OCI-LY1 (cell line): ENCODE results near the gene RND3.

ENCODE experiments used
- H2AFZ ChIP-seq: fragments of 200-600 bp; sonication (generic), shearing (Covaris generic); 2 replicates; pipeline ENCODE4 v1.6.0; 2014; ENCODE audit warnings: antibody characterized with exemption, mild to moderate bottlenecking, low read length
- H3F3A ChIP-seq: fragments of 200-600 bp; sonication (generic), shearing (Covaris generic); 2 replicates; pipeline ENCODE4 v1.6.0; 2014; ENCODE audit warnings: mild to moderate bottlenecking, antibody characterized with exemption, low read length, moderate library complexity; ENCODE audit not compliant: insufficient read depth
- H3K27ac ChIP-seq: fragments of 200-600 bp; sonication (generic); 2 replicates; pipeline ENCODE4 v1.5.1; 2014; ENCODE audit warnings: low read length, mixed run types, mild to moderate bottlenecking, low read depth; ENCODE audit not compliant: poor library complexity, severe bottlenecking
- H3K27me3 ChIP-seq: fragments of 200-600 bp; sonication (generic); 2 replicates; pipeline ENCODE4 v1.6.0; 2014; ENCODE audit warnings: antibody characterized with exemption, mild to moderate bottlenecking, low read length, moderate library complexity; ENCODE audit not compliant: insufficient read depth
- H3K36me3 ChIP-seq: fragments of 200-600 bp; sonication (generic); 2 replicates; pipeline ENCODE4 v1.6.1; 2014; ENCODE audit warnings: mild to moderate bottlenecking, antibody characterized with exemption, low read length, moderate library complexity, mixed read lengths; ENCODE audit not compliant: insufficient read depth
- H3K4me1 ChIP-seq: fragments of 200-600 bp; sonication (generic); 2 replicates; pipeline ENCODE4 v1.5.1; 2014; ENCODE audit warnings: mild to moderate bottlenecking, low read length, moderate library complexity; ENCODE audit not compliant: insufficient read depth, severe bottlenecking
- H3K4me2 ChIP-seq: fragments of 200-600 bp; sonication (generic), shearing (Covaris generic); 2 replicates; pipeline ENCODE4 v1.6.1; 2014; ENCODE audit warnings: low read length
- H3K4me3 ChIP-seq: fragments of 200-600 bp; sonication (generic); 2 replicates; pipeline ENCODE4 v1.5.1; 2014; ENCODE audit warnings: low read length, low read depth, mild to moderate bottlenecking, mixed read lengths; ENCODE audit not compliant: poor library complexity, severe bottlenecking
- H3K79me2 ChIP-seq: fragments of 200-600 bp; shearing (Covaris generic); 2 replicates; pipeline ENCODE4 v1.6.1; 2016; ENCODE audit warnings: mixed run types, low read length, mixed read lengths; ENCODE audit not compliant: insufficient read depth
- H3K9ac ChIP-seq: fragments of 200-600 bp; sonication (generic), shearing (Covaris generic); 2 replicates; pipeline ENCODE4 v1.6.1; 2014; ENCODE audit warnings: mild to moderate bottlenecking, low read length, mixed read lengths
- H3K9me2 ChIP-seq: fragments of 200-600 bp; sonication (generic), shearing (Covaris generic); 2 replicates; pipeline ENCODE4 v1.6.1; 2014; ENCODE audit warnings: low read depth, mild to moderate bottlenecking, low read length, mixed read lengths
- H3K9me3 ChIP-seq: fragments of 200-600 bp; shearing (Covaris generic); 2 replicates; pipeline ENCODE4 v1.6.1; 2014; ENCODE audit warnings: low read length, mixed read lengths
- H4K20me1 ChIP-seq: fragments of 200-600 bp; sonication (generic), shearing (Covaris generic); 2 replicates; pipeline ENCODE4 v1.6.0; 2016; ENCODE audit warnings: mild to moderate bottlenecking, low read length; ENCODE audit not compliant: insufficient read depth
- EZH2 ChIP-seq: fragments of 200-600 bp; sonication (generic), shearing (Covaris generic); IDR thresholded peaks from 2 replicates; pipeline ENCODE4 v1.8.0; 2017; ENCODE audit warnings: borderline replicate concordance, mixed run types, mild to moderate bottlenecking, antibody characterized with exemption, low read length, moderate library complexity, mixed read lengths
- TF ChIP-seq, protein P1 (sequence below): fragments of 200-600 bp; sonication (generic), shearing (Covaris generic); IDR thresholded peaks from 2 replicates; pipeline ENCODE4 v1.5.1; 2017; ENCODE audit warnings: mild to moderate bottlenecking, antibody characterized with exemption, low read length, moderate library complexity, mixed read lengths

RND3 gene

GRCh38 chr2:150462770-150463169 is 24.7 kb downstream of the RND3 start:
- TF ChIP-seq EZH2 = no peak
- TF ChIP-seq, protein P1, sequence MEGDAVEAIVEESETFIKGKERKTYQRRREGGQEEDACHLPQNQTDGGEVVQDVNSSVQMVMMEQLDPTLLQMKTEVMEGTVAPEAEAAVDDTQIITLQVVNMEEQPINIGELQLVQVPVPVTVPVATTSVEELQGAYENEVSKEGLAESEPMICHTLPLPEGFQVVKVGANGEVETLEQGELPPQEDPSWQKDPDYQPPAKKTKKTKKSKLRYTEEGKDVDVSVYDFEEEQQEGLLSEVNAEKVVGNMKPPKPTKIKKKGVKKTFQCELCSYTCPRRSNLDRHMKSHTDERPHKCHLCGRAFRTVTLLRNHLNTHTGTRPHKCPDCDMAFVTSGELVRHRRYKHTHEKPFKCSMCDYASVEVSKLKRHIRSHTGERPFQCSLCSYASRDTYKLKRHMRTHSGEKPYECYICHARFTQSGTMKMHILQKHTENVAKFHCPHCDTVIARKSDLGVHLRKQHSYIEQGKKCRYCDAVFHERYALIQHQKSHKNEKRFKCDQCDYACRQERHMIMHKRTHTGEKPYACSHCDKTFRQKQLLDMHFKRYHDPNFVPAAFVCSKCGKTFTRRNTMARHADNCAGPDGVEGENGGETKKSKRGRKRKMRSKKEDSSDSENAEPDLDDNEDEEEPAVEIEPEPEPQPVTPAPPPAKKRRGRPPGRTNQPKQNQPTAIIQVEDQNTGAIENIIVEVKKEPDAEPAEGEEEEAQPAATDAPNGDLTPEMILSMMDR = no peak
- no peak overlapping the region for H3K4me3 ChIP-seq
- H3K9ac ChIP-seq = no peak overlapping the region
- no peaks in the 10 kb centered on the region for H3K36me3 ChIP-seq
- H3K9me2 ChIP-seq = no peaks in the 10 kb centered on the region
- H3K79me2 ChIP-seq = no peaks in the 10 kb centered on the region
- H4K20me1 ChIP-seq = no peaks in the 10 kb centered on the region
- no peak overlapping the region for H3K27ac ChIP-seq
- H2AFZ ChIP-seq = no peak overlapping the region
- H3K27me3 ChIP-seq = no peaks in the 10 kb centered on the region
- H3F3A ChIP-seq = no peaks in the 10 kb centered on the region
- no peaks in the 10 kb centered on the region for H3K4me1 ChIP-seq
- no peaks in the 10 kb centered on the region for H3K9me3 ChIP-seq
- H3K4me2 ChIP-seq = no peak overlapping the region

DNA sequence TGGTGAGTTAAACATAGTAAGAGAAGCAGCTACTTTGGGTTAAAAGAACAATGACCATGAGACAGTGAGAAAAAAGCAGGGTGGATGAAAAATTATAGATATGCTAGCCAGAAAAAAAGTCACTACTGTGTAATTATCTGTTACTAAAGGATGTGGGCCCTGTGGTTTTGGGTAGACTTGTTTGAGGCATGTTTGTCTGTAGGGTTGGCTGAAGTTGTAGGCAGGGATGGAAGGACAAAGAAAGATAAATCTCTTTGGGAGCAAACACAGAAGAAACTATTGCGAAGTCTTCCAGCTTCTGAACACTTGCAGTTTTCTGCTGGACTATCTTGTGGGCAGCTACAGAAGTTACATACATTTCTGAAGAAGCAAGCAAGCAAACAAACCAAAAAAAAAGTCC is 28.2 kb downstream of the RND3 start:
- TF ChIP-seq EZH2 = no peak
- TF ChIP-seq, protein P1 = no peak
- Histone ChIP-seq H3K4me3 (no peak overlapping the region), H4K20me1 (no peaks in the 10 kb centered on the region), H3F3A (no peaks in the 10 kb centered on the region), H3K9me3 (no peaks in the 10 kb centered on the region), H3K27me3 (no peaks in the 10 kb centered on the region), H3K79me2 (no peaks in the 10 kb centered on the region), H2AFZ (no peak overlapping the region), H3K27ac (no peak overlapping the region), H3K9me2 (no peaks in the 10 kb centered on the region), H3K4me1 (no peaks in the 10 kb centered on the region), H3K4me2 (no peak overlapping the region), H3K36me3 (no peaks in the 10 kb centered on the region), H3K9ac (no peak overlapping the region)

DNA sequence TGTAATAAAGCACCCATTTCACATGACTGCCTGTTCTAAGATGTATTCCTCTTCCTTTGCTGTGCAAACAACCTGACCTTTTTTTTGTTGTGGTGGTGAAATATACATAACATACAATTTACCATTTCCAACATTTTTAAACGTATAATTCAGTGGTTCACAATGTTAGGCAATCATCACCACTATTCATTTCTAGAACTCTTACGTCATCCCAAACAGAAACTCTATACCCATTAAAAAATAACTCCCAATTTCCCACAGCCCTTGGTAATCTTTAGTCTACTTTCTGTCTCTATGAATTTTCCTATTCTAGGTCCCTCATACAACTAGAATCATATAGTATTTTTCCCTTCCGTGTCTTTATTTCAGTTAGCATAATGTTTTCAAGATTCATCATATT is 36.7 kb downstream of the RND3 start:
- no peaks in the 10 kb centered on the region for H3K27me3 ChIP-seq
- H3K9me2 ChIP-seq = no peaks in the 10 kb centered on the region
- no peak for TF ChIP-seq EZH2
- TF ChIP-seq, protein P1 = no peak
- H2AFZ ChIP-seq = no peak overlapping the region
- H4K20me1 ChIP-seq = no peaks in the 10 kb centered on the region
- no peak overlapping the region for H3K4me2 ChIP-seq
- H3K79me2 ChIP-seq = no peaks in the 10 kb centered on the region
- no peaks in the 10 kb centered on the region for H3K36me3 ChIP-seq
- H3K9ac ChIP-seq = no peak overlapping the region
- no peaks in the 10 kb centered on the region for H3K9me3 ChIP-seq
- H3K4me1 ChIP-seq = no peaks in the 10 kb centered on the region
- H3K4me3 ChIP-seq = no peak overlapping the region
- no peaks in the 10 kb centered on the region for H3F3A ChIP-seq
- H3K27ac ChIP-seq = no peak overlapping the region
